Nephron (organoid): Measurements from ENCODE around the gene PLXNA3.

Experiments
- H3K27ac Mint-ChIP-seq, 3 experiments: 2 replicates each; pipeline ENCODE4 v1.8.0; 2020; ENCODE audit warnings: mixed read lengths in 3 of 3, mild to moderate bottlenecking in 2 of 3, moderate library complexity in 1 of 3
- H3K27me3 Mint-ChIP-seq: 2 replicates; pipeline ENCODE4 v1.8.0; 2021; ENCODE audit warnings: low read depth, mild to moderate bottlenecking, moderate library complexity, mixed read lengths
- H3K36me3 Mint-ChIP-seq: 2 replicates; pipeline ENCODE4 v1.8.0; 2020; ENCODE audit warnings: low read depth, mixed read lengths
- H3K4me1 Mint-ChIP-seq: 2 replicates; pipeline ENCODE4 v1.8.0; 2020; ENCODE audit warnings: mixed read lengths
- H3K4me3 Mint-ChIP-seq, 3 experiments: 2 replicates each; pipeline ENCODE4 v1.8.0; 2020; ENCODE audit warnings: mild to moderate bottlenecking in 3 of 3, mixed read lengths in 3 of 3, moderate library complexity in 2 of 3
- H3K9me3 Mint-ChIP-seq: 2 replicates; pipeline ENCODE4 v1.8.0; 2020; ENCODE audit warnings: mixed read lengths
- TF ChIP-seq, protein P1 (sequence below), 3 experiments: fragments of 200-600 bp; sonication (generic); IDR thresholded peaks; one replicate each; pipeline ENCODE4 v1.5.0; 2021; ENCODE audit warnings: antibody characterized with exemption in 3 of 3; ENCODE audit not compliant: unreplicated experiment in 3 of 3

PLXNA3 gene

DNA sequence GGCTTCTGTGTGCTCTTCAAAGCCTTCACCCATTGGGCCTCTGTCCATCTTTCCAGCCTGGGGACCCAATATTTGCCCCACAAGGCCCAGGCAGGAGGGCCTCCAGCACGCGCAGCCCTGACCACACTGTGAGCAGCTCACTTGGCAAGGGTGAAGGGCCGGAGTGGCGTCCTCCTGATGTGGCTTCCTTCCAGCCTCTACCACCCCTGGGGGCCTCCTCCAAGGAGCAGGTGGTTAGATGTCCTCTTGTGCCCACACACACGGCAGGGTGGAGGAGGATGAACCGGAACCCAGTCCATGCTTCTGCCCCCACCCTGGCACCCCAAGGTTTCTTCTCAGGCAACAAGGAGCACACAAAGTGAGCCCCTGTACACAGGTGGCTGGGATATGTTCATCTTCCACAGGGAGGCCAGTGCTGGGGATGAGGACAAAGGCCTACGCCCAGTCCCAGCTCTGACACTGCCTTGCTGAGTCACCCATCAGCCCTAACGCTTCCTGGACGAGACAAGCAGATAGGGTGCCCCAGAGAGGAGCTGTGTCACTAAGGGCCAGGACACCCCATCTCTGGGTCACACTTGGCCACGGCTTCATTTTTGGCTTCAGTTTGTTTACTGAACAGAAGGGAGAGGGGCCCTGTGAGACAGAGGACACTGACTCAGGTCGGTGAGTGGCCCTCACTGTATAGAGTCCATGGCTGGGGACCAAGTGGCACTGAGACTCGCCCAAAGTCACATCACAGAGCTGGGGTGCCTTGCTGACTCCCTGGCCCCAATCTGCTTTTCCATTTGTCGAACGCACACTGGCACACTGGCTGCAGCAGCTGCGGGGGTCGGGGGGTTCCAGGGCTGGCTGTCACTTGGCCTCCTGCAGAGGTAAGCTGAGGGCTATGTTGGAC is 26.4 kb downstream of the PLXNA3 start:
- Mint-ChIP-seq H3K27ac (no peak overlapping the region), H3K4me3 (peak overlapping the region; percentile 17 to 35 (median 28)), H3K27me3 (peaks cover 3% of the 10 kb centered on the region), H3K9me3 (peaks cover 17% of the 10 kb centered on the region), H3K36me3 (peaks cover 21% of the 10 kb centered on the region), H3K4me1 (peaks cover 7% of the 10 kb centered on the region)
- TF ChIP-seq, protein P1, sequence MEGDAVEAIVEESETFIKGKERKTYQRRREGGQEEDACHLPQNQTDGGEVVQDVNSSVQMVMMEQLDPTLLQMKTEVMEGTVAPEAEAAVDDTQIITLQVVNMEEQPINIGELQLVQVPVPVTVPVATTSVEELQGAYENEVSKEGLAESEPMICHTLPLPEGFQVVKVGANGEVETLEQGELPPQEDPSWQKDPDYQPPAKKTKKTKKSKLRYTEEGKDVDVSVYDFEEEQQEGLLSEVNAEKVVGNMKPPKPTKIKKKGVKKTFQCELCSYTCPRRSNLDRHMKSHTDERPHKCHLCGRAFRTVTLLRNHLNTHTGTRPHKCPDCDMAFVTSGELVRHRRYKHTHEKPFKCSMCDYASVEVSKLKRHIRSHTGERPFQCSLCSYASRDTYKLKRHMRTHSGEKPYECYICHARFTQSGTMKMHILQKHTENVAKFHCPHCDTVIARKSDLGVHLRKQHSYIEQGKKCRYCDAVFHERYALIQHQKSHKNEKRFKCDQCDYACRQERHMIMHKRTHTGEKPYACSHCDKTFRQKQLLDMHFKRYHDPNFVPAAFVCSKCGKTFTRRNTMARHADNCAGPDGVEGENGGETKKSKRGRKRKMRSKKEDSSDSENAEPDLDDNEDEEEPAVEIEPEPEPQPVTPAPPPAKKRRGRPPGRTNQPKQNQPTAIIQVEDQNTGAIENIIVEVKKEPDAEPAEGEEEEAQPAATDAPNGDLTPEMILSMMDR (IDR thresholded peaks at IDR 0.05; ENCODE audit: unreplicated experiment in 3 of 3) = no peak

DNA sequence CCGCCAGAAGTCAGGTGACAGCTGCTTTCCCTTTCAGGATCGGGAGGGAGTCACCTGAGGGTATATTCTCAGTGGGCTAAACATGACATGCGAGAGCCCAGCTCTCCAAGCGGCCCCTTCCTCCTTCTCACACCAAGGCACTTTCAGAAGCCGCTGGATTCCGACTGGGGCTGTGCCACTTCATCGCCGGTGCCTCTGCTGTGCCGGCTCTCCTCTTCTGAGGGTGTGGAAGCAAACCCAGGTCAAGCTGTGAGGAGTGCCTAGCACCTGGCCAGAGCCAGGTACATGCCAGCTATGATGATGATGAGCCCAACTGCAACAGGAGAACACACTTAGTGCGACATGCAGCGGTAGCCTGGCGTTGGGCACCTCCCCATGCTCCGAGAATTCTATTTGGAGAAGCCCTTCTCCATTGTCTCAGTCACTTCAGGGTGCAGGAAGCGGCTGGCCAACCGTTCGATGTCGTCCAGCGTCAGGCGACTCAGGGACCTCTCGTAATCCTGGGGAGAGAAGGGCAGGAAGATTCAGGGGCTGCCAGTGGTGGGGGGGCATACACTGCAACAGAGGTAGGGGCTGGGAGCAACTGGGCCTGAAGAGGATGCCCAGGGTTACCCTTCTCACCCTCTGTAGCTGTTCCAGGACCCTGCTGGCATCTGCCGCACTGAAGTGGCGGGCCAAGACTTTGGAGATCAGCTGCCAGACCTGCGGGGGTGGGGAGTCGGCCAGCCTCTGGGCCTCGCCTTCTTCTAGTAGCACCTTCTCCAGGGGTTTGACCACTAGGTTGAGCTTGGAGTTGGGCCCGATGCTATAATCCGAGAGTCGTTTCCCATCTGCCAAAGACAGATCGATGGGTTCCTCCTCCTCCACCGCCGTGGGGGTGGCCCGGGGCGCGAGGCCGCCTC is 27.3 kb downstream of the PLXNA3 start:
- H3K27ac Mint-ChIP-seq = no peak overlapping the region
- H3K4me1 Mint-ChIP-seq = peaks cover 11% of the 10 kb centered on the region
- TF ChIP-seq, protein P1 (IDR thresholded peaks at IDR 0.05; ENCODE audit: unreplicated experiment in 3 of 3) = no peak
- H3K36me3 Mint-ChIP-seq = peaks cover 21% of the 10 kb centered on the region
- H3K27me3 Mint-ChIP-seq = peaks cover 3% of the 10 kb centered on the region
- H3K4me3 Mint-ChIP-seq = peak overlapping the region; percentile 69 to 78 (median 74)
- peaks cover 18% of the 10 kb centered on the region for H3K9me3 Mint-ChIP-seq

DNA sequence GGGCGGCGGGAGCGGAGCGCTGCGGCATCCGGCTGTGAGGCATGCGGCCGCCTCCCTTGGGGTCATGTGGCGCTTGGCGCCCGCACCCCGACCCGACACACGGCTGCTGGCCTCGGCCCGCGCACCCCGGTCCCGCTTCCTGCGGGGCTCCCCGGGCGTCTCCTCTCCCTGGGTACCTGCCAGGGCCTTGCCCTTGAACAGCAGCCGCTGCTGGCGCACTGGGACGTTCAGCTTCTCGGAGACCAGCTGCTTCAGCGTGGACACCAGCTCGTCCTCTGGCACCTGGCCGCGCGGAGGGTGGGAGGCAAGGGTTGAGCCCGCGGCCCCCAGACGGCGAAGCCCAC is 27.9 kb downstream of the PLXNA3 start:
- TF ChIP-seq, protein P1 (IDR thresholded peaks at IDR 0.05; ENCODE audit: unreplicated experiment in 3 of 3) = no peak
- Mint-ChIP-seq H3K4me1 (peaks cover 11% of the 10 kb centered on the region), H3K27me3 (peaks cover 3% of the 10 kb centered on the region), H3K27ac (no peak overlapping the region), H3K9me3 (peaks cover 15% of the 10 kb centered on the region), H3K36me3 (peaks cover 21% of the 10 kb centered on the region), H3K4me3 (peak overlapping the region in 1 of 3 experiments; percentile 34)

DNA sequence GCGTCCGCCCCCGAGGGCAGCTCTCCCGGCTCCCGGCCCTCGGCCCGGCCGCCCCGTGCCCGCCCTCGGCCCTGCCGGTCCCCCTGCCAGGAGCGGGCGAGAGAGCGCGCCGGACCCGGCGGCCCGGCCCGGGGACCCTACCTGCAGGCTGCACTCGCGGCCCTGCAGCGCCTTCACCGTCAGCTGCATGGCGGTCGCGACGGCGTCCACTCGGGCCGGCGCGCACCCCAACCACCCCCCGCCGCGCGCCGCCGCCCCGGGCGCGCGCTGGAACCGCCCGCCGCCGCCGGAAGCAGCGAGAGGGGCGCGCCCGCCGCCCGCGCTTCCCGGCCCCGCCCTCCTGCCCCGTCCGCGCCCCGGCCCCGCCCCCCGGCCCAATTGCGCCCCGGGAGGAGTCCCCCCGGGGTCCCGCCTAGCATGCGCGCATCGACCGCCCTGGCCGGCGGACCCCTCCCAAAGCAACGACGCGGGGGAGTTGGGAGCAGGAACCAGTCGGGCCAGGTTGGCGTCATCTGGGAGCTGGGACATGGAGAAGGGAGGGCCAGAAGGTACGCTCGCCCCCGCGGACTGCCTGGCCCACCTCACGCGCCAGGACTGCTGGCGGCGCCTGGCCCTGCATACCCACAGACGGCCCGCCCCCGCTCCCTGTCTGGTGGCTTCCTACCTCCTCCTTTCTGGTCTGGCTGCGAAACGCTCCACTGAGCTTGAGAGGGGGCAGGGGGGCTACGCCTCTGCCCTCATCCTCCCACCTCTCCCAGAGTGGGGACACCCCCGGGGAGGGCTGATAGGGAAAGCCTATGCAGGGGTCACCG is 28.5 kb downstream of the PLXNA3 start, which contains the start of gene UBL4A:
UBL4A (minus strand) TSS at position 220 of the 812 bp plus-strand sequence; CDS start at position 189, 31 bp downstream.
- peaks cover 3% of the 10 kb centered on the region for H3K27me3 Mint-ChIP-seq
- peaks cover 21% of the 10 kb centered on the region for H3K36me3 Mint-ChIP-seq
- peaks cover 16% of the 10 kb centered on the region for H3K9me3 Mint-ChIP-seq
- peak within 1 kb of the TSS; percentile 78 to 84 (median 83) for H3K4me3 Mint-ChIP-seq
- TF ChIP-seq, protein P1 (IDR thresholded peaks at IDR 0.05; ENCODE audit: unreplicated experiment in 3 of 3) = no peak
- peaks cover 11% of the 10 kb centered on the region for H3K4me1 Mint-ChIP-seq
- peak within 1 kb of the TSS; percentile 56 to 78 (median 69) for H3K27ac Mint-ChIP-seq

DNA sequence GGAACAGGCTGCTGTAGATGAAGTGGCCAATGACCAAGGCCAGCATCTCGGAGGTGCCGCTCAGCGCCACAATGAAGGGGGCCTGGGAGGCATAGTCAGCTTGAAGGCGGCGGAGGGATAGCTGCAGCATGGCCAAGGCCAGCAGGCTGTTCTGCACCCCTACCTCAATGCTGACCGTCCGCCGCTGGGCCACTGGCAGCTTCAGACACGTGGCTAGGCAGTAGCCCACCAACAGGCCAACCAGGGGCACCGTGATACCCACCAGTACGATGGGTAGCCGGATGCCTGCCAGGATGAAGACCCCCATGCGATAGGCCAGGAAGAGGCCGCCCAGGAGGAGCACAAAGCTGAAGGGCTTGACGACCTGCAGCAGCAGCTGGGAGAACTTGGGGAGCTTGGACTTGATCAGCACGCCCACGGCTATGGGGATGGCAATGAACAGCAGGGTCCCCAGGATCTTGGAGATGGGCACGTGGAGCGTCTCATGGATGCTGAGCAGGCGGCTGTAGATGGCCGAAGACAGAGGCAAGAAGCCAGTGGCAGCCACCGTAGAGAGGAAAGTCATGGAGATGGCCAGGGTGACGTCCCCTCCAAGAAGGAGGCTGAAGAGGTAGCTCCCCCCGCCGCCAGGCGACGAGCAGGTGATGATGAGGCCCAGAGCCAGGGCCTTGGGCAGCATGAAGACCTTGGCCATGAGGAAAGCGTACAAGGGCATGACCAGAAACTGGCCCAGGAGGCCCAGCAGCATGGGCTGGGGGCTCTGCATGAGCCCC is 29.6 kb downstream of the PLXNA3 start:
- Mint-ChIP-seq H3K4me3 (peak overlapping the region; percentile 78 to 84 (median 83)), H3K27me3 (no peaks in the 10 kb centered on the region), H3K27ac (peak overlapping the region; percentile 56 to 78 (median 69)), H3K4me1 (peaks cover 11% of the 10 kb centered on the region), H3K9me3 (peaks cover 13% of the 10 kb centered on the region), H3K36me3 (peaks cover 15% of the 10 kb centered on the region)
- TF ChIP-seq, protein P1 (IDR thresholded peaks at IDR 0.05; ENCODE audit: unreplicated experiment in 3 of 3) = no peak
